Measurements from ENCODE around the gene SELENOP. TPM values are rescaled to one million over a fixed set of nuclear protein-coding genes. Genes with fewer than 3 reads are reported as not detected.

SELENOP gene
- total and polyA plus RNA-seq, 8 donors = 426 to 826 (median 675) TPM

GRCh38 chr5:42759456-42759855 is 52.2 kb downstream of the SELENOP start:
- peaks cover 0 to 3% of the 10 kb centered on the region in 2 donors for H3K4me1 ChIP-seq
- H3K36me3 ChIP-seq = no peaks in the 10 kb centered on the region
- no peaks in the 10 kb centered on the region for H3K9me3 ChIP-seq
- DNase-seq = no peak
- peaks cover 9 to 14% of the 10 kb centered on the region in 2 donors for H3K27me3 ChIP-seq
- no peak for ATAC-seq
- no peak overlapping the region for H3K4me3 ChIP-seq
- no peak overlapping the region for H3K27ac ChIP-seq
- TF ChIP-seq, protein P1, sequence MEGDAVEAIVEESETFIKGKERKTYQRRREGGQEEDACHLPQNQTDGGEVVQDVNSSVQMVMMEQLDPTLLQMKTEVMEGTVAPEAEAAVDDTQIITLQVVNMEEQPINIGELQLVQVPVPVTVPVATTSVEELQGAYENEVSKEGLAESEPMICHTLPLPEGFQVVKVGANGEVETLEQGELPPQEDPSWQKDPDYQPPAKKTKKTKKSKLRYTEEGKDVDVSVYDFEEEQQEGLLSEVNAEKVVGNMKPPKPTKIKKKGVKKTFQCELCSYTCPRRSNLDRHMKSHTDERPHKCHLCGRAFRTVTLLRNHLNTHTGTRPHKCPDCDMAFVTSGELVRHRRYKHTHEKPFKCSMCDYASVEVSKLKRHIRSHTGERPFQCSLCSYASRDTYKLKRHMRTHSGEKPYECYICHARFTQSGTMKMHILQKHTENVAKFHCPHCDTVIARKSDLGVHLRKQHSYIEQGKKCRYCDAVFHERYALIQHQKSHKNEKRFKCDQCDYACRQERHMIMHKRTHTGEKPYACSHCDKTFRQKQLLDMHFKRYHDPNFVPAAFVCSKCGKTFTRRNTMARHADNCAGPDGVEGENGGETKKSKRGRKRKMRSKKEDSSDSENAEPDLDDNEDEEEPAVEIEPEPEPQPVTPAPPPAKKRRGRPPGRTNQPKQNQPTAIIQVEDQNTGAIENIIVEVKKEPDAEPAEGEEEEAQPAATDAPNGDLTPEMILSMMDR (IDR thresholded peaks at IDR 0.05) = no peak
- intact Hi-C loops (cut with DNase I) = no loop called here

- peaks cover 0 to 3% of the 10 kb centered on the region in 2 donors for H3K4me1 ChIP-seq
- peak in 3 of 4 donors; percentile 9 to 58 (median 20) for DNase-seq
- intact Hi-C loops (cut with DNase I) = no loop called here
- TF ChIP-seq, protein P1 (IDR thresholded peaks at IDR 0.05) = no peak
- ATAC-seq = peak; percentile 21
- peak within 1 kb of the TSS; percentile 4 to 28 for H3K4me3 ChIP-seq
- H3K27ac ChIP-seq = no peak within 1 kb of the TSS
- peaks cover 9 to 14% of the 10 kb centered on the region in 2 donors for H3K27me3 ChIP-seq
- no peaks in the 10 kb centered on the region for H3K36me3 ChIP-seq
- no peaks in the 10 kb centered on the region for H3K9me3 ChIP-seq
Measured at GRCh38 chr5:42756606-42757601, 54.8 kb downstream of the SELENOP start, which contains the start of gene CCDC152. Gene CCDC152, plus strand, starts transcription at chr5:42756818. Its CDS starts 2,304 bp downstream, at chr5:42759122.

DNA sequence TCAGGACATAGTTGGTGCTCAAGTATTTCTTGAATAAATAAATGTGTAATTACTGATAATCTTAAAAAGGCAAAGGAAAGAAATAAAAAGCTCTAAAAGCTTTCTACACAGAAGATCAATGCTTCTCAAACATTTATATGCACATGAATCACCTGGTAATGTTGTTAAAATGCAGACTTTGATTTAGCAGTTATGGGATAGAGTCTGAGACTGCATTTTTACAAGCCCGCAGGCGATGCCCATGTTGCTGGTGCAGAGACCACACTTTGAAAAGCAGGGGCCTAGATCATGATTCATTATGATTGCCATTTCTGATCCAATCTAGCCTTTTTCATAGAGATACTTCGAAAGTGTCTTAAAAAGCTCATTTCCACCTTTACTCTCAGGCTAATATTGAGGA is 58.6 kb downstream of the SELENOP start:
- H3K4me3 ChIP-seq = no peak overlapping the region
- ATAC-seq (no peak), DNase-seq (no peak)
- intact Hi-C loops (cut with DNase I) = no loop called here
- H3K27me3 ChIP-seq = peaks cover 7 to 14% of the 10 kb centered on the region in 2 donors
- no peaks in the 10 kb centered on the region for H3K9me3 ChIP-seq
- TF ChIP-seq, protein P1 (IDR thresholded peaks at IDR 0.05) = no peak
- H3K4me1 ChIP-seq = peaks cover 0 to 3% of the 10 kb centered on the region in 2 donors
- H3K27ac ChIP-seq = no peak overlapping the region
- H3K36me3 ChIP-seq = no peaks in the 10 kb centered on the region

DNA sequence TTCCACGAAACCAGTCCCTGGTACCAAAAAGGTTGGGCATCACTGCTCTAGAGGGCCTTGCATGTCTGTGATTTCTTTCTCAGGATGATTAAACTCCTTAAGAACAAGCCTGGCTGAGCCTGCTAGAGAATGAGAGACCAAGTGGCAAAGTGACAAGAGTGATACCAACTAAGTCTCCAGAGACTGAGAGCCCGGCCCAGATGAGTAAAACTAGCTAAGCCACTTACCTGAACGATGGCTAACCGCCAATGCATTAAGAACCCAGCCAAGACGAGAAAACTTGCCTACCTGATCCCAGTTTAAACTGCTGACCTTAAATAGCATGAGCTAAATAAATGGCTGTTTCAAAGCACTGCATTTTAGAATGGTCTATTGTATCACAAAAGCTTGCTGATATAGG is 60.6 kb downstream of the SELENOP start:
- ATAC-seq = peak; percentile 64
- H3K27me3 ChIP-seq = no peaks in the 10 kb centered on the region
- no peaks in the 10 kb centered on the region for H3K9me3 ChIP-seq
- TF ChIP-seq, protein P1 (IDR thresholded peaks at IDR 0.05) = no peak
- intact Hi-C loops (cut with DNase I) = no loop called here
- no peak overlapping the region for H3K4me3 ChIP-seq
- no peaks in the 10 kb centered on the region for H3K4me1 ChIP-seq
- no peaks in the 10 kb centered on the region for H3K36me3 ChIP-seq
- DNase-seq = peak in 1 of 4 donors; percentile 10
- H3K27ac ChIP-seq = no peak overlapping the region

- Histone ChIP-seq H3K27ac (no peak overlapping the region), H3K9me3 (no peaks in the 10 kb centered on the region), H3K36me3 (no peaks in the 10 kb centered on the region), H3K27me3 (no peaks in the 10 kb centered on the region), H3K4me3 (no peak overlapping the region), H3K4me1 (no peaks in the 10 kb centered on the region)
- ATAC-seq (no peak), DNase-seq (no peak)
- intact Hi-C loops (cut with DNase I) = no loop called here
- TF ChIP-seq, protein P1 (IDR thresholded peaks at IDR 0.05) = no peak
Measured at GRCh38 chr5:42750507-42750906, 61.2 kb downstream of the SELENOP start.
